Heart left ventricle (tissue), 16 donors: ENCODE data around the gene OR8A1. TPM values are rescaled to one million over a fixed set of nuclear protein-coding genes. Genes with fewer than 3 reads are reported as not detected.

Experiments
- ATAC-seq, 4 donors: fragments of 200-7000 bp; cut with Tn5 transposase; one replicate each; pipeline ENCODE4 v1.9.1; 2020 to 2022; ENCODE audit warnings: moderate library complexity in 4 of 4, mild to moderate bottlenecking in 3 of 4, moderate number of reproducible peaks in 1 of 4
- DNase-seq, 5 donors: peaks; one replicate each; pipeline ENCODE4 v3.0.0-alpha.2; 2020
- H3K27ac ChIP-seq, 12 donors: fragments of 200-600 bp; sonication (generic) in 4 of 12; one replicate each; pipeline versions ENCODE4 v1.5.0 to v1.8.0; 2016 to 2022; ENCODE audit warnings: mild to moderate bottlenecking in 2 of 12
- H3K27me3 ChIP-seq, 9 donors: fragments of 200-600 bp; sonication (generic) in 2 of 9; one replicate each; pipeline versions ENCODE4 v1.5.1 to v1.8.0; 2016 to 2022; ENCODE audit warnings: mild to moderate bottlenecking in 3 of 9
- H3K36me3 ChIP-seq, 9 donors: fragments of 200-600 bp; sonication (generic) in 2 of 9; one replicate each; pipeline versions ENCODE4 v1.5.0 to v1.8.0; 2018 to 2022; ENCODE audit warnings: mild to moderate bottlenecking in 2 of 9
- H3K4me1 ChIP-seq, 12 donors: fragments of 200-600 bp; sonication (generic) in 4 of 12; one replicate each; pipeline versions ENCODE4 v1.5.0 to v1.8.0; 2016 to 2022; ENCODE audit warnings: mild to moderate bottlenecking in 3 of 12
- H3K4me3 ChIP-seq, 12 donors: fragments of 200-600 bp; sonication (generic) in 4 of 12; one replicate each; pipeline versions ENCODE4 v1.5.0 to v1.8.0; 2017 to 2022; ENCODE audit warnings: mild to moderate bottlenecking in 9 of 12, moderate library complexity in 4 of 12
- H3K9me3 ChIP-seq, 12 donors: fragments of 200-600 bp; sonication (generic) in 4 of 12; one replicate each; pipeline versions ENCODE4 v1.5.0 to v1.8.0; 2016 to 2022; ENCODE audit warnings: mild to moderate bottlenecking in 1 of 12
- POLR2A ChIP-seq, 2 donors: fragments of 450-650 bp; IDR thresholded peaks; one replicate each; pipeline ENCODE4 v1.6.1; 2017; ENCODE audit warnings: antibody characterized with exemption in 2 of 2, mild to moderate bottlenecking in 2 of 2, moderate library complexity in 2 of 2
- WGBS, 4 donors: extraction: QIAGEN DNeasy Blood & Tissue Kit in 2 of 4; methylation state at CpG; one replicate each; pipeline versions ENCODE4 v1.1.5 to v1.1.7; 2013 to 2018; 5-methylcytosine and 5-hydroxymethylcytosine counted together
- intact Hi-C, 10 donors: fragments of 100-400 bp; cut with DNase I; formaldehyde crosslinking; loops; one replicate each; pipeline versions ENCODE4 v1.11.1 to v1.14.2; 2022
- polyA plus RNA-seq, 2 donors: library from polyadenylated mRNA; stranded (reverse); fragments of 200-250 nt; gene quantifications; one replicate each; pipeline ENCODE4 v1.2.3, GENCODE V29; 2013
- total RNA-seq, 9 donors: library from RNA; depleted of rRNA in 2 of 9; stranded (reverse); fragments of >200 nt in 2 of 9; fragmentation: NEBNext Ultra II Directional in 3 of 9; extraction: Animal tissue kit (Norgen Biotek cat#: 25700) in 3 of 9; gene quantifications; one replicate each; pipeline versions ENCODE4 v1.1.0 to v1.2.4, GENCODE V29; 2016 to 2023
- TF ChIP-seq, protein P1 (sequence below), 12 donors: fragments of 200-600 bp; sonication (generic) in 4 of 12; IDR thresholded peaks; one replicate each; pipeline versions ENCODE4 v1.5.0 to v1.8.0; 2018 to 2022; ENCODE audit warnings: antibody characterized with exemption in 12 of 12, mild to moderate bottlenecking in 5 of 12
- donor health status: ischemic (EF 13 %, LVEDD 7.1; RV severe dilation, severe dysfunction).
- donor health status: healthy with polysubstance abuse.
- donor health status: DM: no; HTN: yes; CAD: no.
- donor health status: DM: no; HTN: no; CAD: no.
- donor health status: ischemic (EF 25% LVEDD 6.9; RV normal size, moderate dysfunction).
- donor health status: ischemic (EF 25% LVEDD 5.7; RV mildly dilated, moderate dysfunction).
- donor health status: healthy.
- donor health status: DM: yes; HTN: yes; CAD: no.
- donor health status: ischemic (EF 35%, LVEDD 5.7; RV mildly dilated, moderate dysfunction).
- donor health status: nonischemic (EF 11% LVEDD 7.7; RV severe dilation, severe dysfunction).
- donor health status: DM: yes; HTN: yes; CAD: no.
- donor health status: PGD.
- donor health status: ischemic (EF 29% LVEDD 5.4; RV normal size, mild dysfunction).
- donor health status: nonischemic (EF 23%, LVEDD 6.1; RV moderate dilation, normal function).

OR8A1 gene
- total and polyA plus RNA-seq, 11 donors = not detected

DNA sequence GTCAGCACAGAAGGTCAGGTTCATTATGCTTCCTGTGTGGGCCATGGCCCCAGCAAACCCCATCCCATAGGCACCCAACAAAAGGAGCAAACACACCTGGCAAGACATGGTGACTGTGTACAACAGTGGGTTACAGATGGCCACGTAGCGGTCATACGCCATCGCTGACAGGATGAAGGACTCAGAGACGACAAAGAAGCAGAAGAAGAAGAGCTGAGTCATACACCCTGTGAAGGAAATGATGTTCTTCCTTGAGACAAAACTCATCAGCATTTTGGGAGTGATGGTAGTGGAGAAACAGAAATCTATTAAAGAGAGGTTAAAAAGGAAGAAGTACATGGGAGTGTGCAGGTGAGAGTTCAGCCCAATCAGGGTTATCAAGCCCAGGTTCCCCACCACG, 26.7 kb upstream of the OR8A1 start:
- 79 to 86% (median 84%) methylated on average over 6 of the region's 6 CpGs for WGBS, 4 donors
- Histone ChIP-seq H3K4me3 (no peak overlapping the region), H3K27me3 (peaks cover 0 to 3% (median 0%) of the 10 kb centered on the region in 9 donors), H3K9me3 (no peaks in the 10 kb centered on the region), H3K27ac (no peak overlapping the region), H3K4me1 (peaks cover 0 to 2% (median 0%) of the 10 kb centered on the region in 12 donors), H3K36me3 (no peaks in the 10 kb centered on the region)
- no peak for ATAC-seq
- no peak for TF ChIP-seq POLR2A (IDR thresholded peaks at IDR 0.05)
- TF ChIP-seq, protein P1, sequence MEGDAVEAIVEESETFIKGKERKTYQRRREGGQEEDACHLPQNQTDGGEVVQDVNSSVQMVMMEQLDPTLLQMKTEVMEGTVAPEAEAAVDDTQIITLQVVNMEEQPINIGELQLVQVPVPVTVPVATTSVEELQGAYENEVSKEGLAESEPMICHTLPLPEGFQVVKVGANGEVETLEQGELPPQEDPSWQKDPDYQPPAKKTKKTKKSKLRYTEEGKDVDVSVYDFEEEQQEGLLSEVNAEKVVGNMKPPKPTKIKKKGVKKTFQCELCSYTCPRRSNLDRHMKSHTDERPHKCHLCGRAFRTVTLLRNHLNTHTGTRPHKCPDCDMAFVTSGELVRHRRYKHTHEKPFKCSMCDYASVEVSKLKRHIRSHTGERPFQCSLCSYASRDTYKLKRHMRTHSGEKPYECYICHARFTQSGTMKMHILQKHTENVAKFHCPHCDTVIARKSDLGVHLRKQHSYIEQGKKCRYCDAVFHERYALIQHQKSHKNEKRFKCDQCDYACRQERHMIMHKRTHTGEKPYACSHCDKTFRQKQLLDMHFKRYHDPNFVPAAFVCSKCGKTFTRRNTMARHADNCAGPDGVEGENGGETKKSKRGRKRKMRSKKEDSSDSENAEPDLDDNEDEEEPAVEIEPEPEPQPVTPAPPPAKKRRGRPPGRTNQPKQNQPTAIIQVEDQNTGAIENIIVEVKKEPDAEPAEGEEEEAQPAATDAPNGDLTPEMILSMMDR (IDR thresholded peaks at IDR 0.05) = no peak
- intact Hi-C loops = no loop called here
- DNase-seq = no peak

DNA sequence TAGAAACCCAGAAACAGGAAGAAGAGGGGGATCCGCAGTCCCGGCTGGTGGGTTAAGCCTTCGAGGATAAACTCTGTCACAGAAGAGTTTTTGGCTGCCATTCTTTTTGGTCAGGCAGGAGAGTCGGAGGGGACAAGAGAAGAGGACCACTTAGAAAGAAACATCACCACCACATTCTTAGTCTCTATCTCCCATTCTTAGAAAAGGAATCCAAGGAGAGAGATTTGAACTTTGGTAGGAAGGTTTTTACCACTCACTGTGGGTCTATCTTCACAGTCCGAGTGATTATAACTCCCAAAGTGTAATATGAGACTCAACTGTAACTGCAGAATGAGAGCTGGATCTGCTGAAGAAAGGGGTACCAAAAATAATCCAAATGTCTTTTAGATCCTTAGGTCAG, 26.2 kb upstream of the OR8A1 start, which contains the start of gene OR8B12:
OR8B12 (minus strand) TSS at position 101 of the 400 bp plus-strand sequence; CDS start at position 101, 0 bp downstream.
- Histone ChIP-seq H3K36me3 (no peaks in the 10 kb centered on the region), H3K27me3 (peaks cover 0 to 3% (median 0%) of the 10 kb centered on the region in 9 donors), H3K4me3 (no peak within 1 kb of the TSS), H3K4me1 (no peaks in the 10 kb centered on the region), H3K9me3 (no peaks in the 10 kb centered on the region), H3K27ac (no peak within 1 kb of the TSS)
- 88 to 93% (median 88%) methylated on average over 5 of the region's 5 CpGs for WGBS, 4 donors
- TF ChIP-seq, protein P1 (IDR thresholded peaks at IDR 0.05) = no peak
- no peak for TF ChIP-seq POLR2A (IDR thresholded peaks at IDR 0.05)
- no peak for DNase-seq
- intact Hi-C loops = no loop called here
- no peak for ATAC-seq

DNA sequence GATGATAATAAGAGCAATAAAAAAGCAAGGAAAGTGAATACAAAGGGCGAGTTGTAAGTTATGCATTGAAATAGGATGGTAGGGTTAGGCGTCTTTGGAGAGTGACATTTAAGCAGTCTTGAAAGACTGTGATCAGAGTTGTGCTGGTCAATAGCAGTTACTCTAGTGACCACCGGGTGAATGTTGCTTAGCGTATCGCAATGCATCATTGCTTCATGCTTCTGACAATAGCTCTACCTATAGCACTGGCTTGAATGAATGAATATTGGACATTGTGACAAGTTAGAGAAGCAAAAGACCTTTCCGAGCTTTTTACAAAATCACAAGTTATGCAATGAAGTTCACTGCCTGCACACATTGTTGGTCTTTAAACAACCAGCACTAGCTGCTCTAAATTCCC, 18.6 kb upstream of the OR8A1 start:
- no peaks in the 10 kb centered on the region for H3K4me1 ChIP-seq
- no peak for ATAC-seq
- peaks cover 0 to 3% (median 0%) of the 10 kb centered on the region in 9 donors for H3K27me3 ChIP-seq
- no peak for DNase-seq
- no peak overlapping the region for H3K27ac ChIP-seq
- H3K36me3 ChIP-seq = no peaks in the 10 kb centered on the region
- H3K9me3 ChIP-seq = peaks cover 0 to 4% (median 0%) of the 10 kb centered on the region in 12 donors
- TF ChIP-seq, protein P1 (IDR thresholded peaks at IDR 0.05) = no peak
- TF ChIP-seq POLR2A (IDR thresholded peaks at IDR 0.05) = no peak
- 82 to 86% (median 84%) methylated on average over 6 of the region's 6 CpGs for WGBS, 4 donors
- intact Hi-C loops = no loop called here
- no peak overlapping the region for H3K4me3 ChIP-seq

DNA sequence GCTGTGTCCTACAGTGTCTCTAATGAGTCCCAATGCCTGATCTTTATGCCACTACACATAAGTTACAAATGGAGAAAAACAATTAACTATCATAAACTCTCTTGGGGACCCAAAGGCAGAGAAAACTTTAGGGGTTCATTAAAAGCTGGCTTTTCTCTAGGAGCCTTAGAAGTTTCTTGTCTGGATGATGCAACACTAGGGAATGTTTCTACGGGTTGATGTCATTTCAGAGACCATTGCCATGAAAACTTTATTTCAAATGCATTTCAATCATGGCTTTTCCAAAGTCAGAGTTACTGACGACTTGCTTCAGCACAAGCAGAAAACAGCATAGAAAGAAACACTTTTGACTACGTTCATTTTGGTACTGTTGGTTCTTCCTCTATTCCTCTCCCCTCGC, 17.8 kb upstream of the OR8A1 start:
- no peak overlapping the region for H3K4me3 ChIP-seq
- intact Hi-C loops = no loop called here
- no peak for DNase-seq
- WGBS, 4 donors = 82 to 89% (median 85%) methylated on average over 4 of the region's 4 CpGs
- ATAC-seq = no peak
- TF ChIP-seq, protein P1 (IDR thresholded peaks at IDR 0.05) = no peak
- TF ChIP-seq POLR2A (IDR thresholded peaks at IDR 0.05) = no peak
- H3K9me3 ChIP-seq = peaks cover 0 to 4% (median 0%) of the 10 kb centered on the region in 12 donors
- peaks cover 0 to 3% (median 0%) of the 10 kb centered on the region in 9 donors for H3K27me3 ChIP-seq
- no peaks in the 10 kb centered on the region for H3K36me3 ChIP-seq
- H3K4me1 ChIP-seq = no peaks in the 10 kb centered on the region
- no peak overlapping the region for H3K27ac ChIP-seq
